Measurements from ENCODE around the gene PYHIN1. TPM values are rescaled to one million over a fixed set of nuclear protein-coding genes. Genes with fewer than 3 reads are reported as not detected.

PYHIN1 gene
- total RNA-seq, 1 experiment from 2014 or later: not detected

Other genes with a start within 250 kb of the PYHIN1 start
- gene SPTA1, start 244.8 kb upstream of the PYHIN1 start, total RNA-seq (2014; rRNA removed): not detected in 2 replicates
- gene OR6K2, start 230.9 kb upstream of the PYHIN1 start, total RNA-seq (2014; rRNA removed): not detected in 2 replicates
- gene OR6K3, start 210.8 kb upstream of the PYHIN1 start, total RNA-seq (2014; rRNA removed): not detected in 2 replicates
- gene OR6K6, start 176.8 kb upstream of the PYHIN1 start, total RNA-seq (2014; rRNA removed): not detected in 2 replicates
- gene OR6N1, start 159.4 kb upstream of the PYHIN1 start, total RNA-seq (2014; rRNA removed): not detected in 2 replicates
- gene OR6N2, start 150.3 kb upstream of the PYHIN1 start, total RNA-seq (2014; rRNA removed): not detected in 2 replicates
- not detected in 2 replicates for gene MNDA, start 100.2 kb upstream of the PYHIN1 start, total RNA-seq (2014; rRNA removed)
- gene IFI16, start 78.4 kb downstream of the PYHIN1 start, total RNA-seq (2014; rRNA removed): 0.98 and 1.3 TPM in 2 replicates
- gene AIM2, start 145.2 kb downstream of the PYHIN1 start, total RNA-seq (2014; rRNA removed): not detected in 2 replicates
- gene CADM3, start 240.1 kb downstream of the PYHIN1 start, total RNA-seq (2014; rRNA removed): not detected in 2 replicates

Data from PC-3 (cell line).